ENCODE data around the gene ZNF248.

ZNF248 gene

GRCh38 chr10:37819797-37820196, 37.6 kb downstream of the ZNF248 start:
- DNase-seq = no peak

- DNase-seq = no peak
These were observed 41.1 kb downstream of the ZNF248 start for GRCh38 chr10:37816290-37816689.

GRCh38 chr10:37813763-37814162, 43.6 kb downstream of the ZNF248 start:
- no peak for DNase-seq

GRCh38 chr10:37812290-37812689, 45.1 kb downstream of the ZNF248 start:
- DNase-seq = no peak

- no peak for DNase-seq
These were observed 54.1 kb downstream of the ZNF248 start for GRCh38 chr10:37803269-37803668.

- no peak for DNase-seq
These were observed 55.9 kb downstream of the ZNF248 start for GRCh38 chr10:37801557-37801956.

GRCh38 chr10:37794305-37794976, 63.0 kb downstream of the ZNF248 start:
- DNase-seq = no peak

- DNase-seq = no peak
These were observed 67.8 kb downstream of the ZNF248 start for GRCh38 chr10:37789590-37789989.

- no peak for DNase-seq
These were observed 72.7 kb downstream of the ZNF248 start for GRCh38 chr10:37784678-37785077.

- no peak for DNase-seq
These were observed 76.9 kb downstream of the ZNF248 start for GRCh38 chr10:37780536-37780935.

- DNase-seq = no peak
These were observed 80.4 kb downstream of the ZNF248 start for GRCh38 chr10:37777056-37777455.

- DNase-seq = no peak
These were observed 81.8 kb downstream of the ZNF248 start for GRCh38 chr10:37775612-37776011.

- DNase-seq = no peak
These were observed 83.1 kb downstream of the ZNF248 start for GRCh38 chr10:37774351-37774750.

GRCh38 chr10:37765216-37765615, 92.2 kb downstream of the ZNF248 start:
- no peak for DNase-seq

- no peak for DNase-seq
These were observed 94.3 kb downstream of the ZNF248 start for GRCh38 chr10:37763132-37763531.

- no peak for DNase-seq
These were observed 95.1 kb downstream of the ZNF248 start for GRCh38 chr10:37762287-37762686.

GRCh38 chr10:37760817-37761216, 96.6 kb downstream of the ZNF248 start:
- no peak for DNase-seq

- no peak for DNase-seq
These were observed 99.3 kb downstream of the ZNF248 start for GRCh38 chr10:37758074-37758473.

GRCh38 chr10:37754538-37755323, 102.7 kb downstream of the ZNF248 start:
- DNase-seq = no peak

GRCh38 chr10:37752334-37752875, 105.0 kb downstream of the ZNF248 start:
- no peak for DNase-seq

GRCh38 chr10:37748170-37748569, 109.2 kb downstream of the ZNF248 start:
- no peak for DNase-seq

- DNase-seq = no peak
These were observed 110.3 kb downstream of the ZNF248 start for GRCh38 chr10:37747081-37747480.

- DNase-seq = no peak
These were observed 115.6 kb downstream of the ZNF248 start for GRCh38 chr10:37741831-37742230.

GRCh38 chr10:37739181-37739580, 118.2 kb downstream of the ZNF248 start:
- DNase-seq = no peak

Data from activated CD8-positive, alpha-beta memory T cell treated with anti-CD3 and anti-CD28 coated beads, Interleukin-2, amount 50 U/mL, for 48 hours (primary cell).